Esophagus muscularis mucosa (tissue), 4 donors: ENCODE measurements around the gene LAMTOR1. TPM values are rescaled to one million over a fixed set of nuclear protein-coding genes. Genes with fewer than 3 reads are reported as not detected.

Experiments used
- DNase-seq: peaks from one replicate; pipeline ENCODE4 v3.0.0-alpha.2; 2017; ENCODE audit errors: extremely low spot score
- H3K27ac ChIP-seq, 4 donors: fragments of 200-600 bp; sonication (generic); replicated peaks in 1 of 4; 1 replicate in 3 of 4; 2 replicates in 1 of 4; pipeline ENCODE4 v1.5.1; 2016 to 2019; ENCODE audit warnings: mild to moderate bottlenecking in 1 of 4
- H3K27me3 ChIP-seq, 4 donors: fragments of 200-600 bp; sonication (generic); one replicate each; pipeline versions ENCODE4 v1.5.1 to v1.6.0; 2016 to 2019
- H3K36me3 ChIP-seq, 4 donors: fragments of 200-600 bp; sonication (generic); one replicate each; pipeline ENCODE4 v1.5.1; 2016 to 2019
- H3K4me1 ChIP-seq, 4 donors: fragments of 200-600 bp; sonication (generic); one replicate each; pipeline ENCODE4 v1.5.1; 2016 to 2019
- H3K4me3 ChIP-seq, 4 donors: fragments of 200-600 bp; sonication (generic); 1 replicate in 2 of 4; 2 replicates in 2 of 4; pipeline ENCODE4 v1.5.1; 2016 to 2019; ENCODE audit warnings: mild to moderate bottlenecking in 4 of 4, moderate library complexity in 1 of 4
- H3K9me3 ChIP-seq, 4 donors: fragments of 200-600 bp; sonication (generic); 1 replicate in 3 of 4; 2 replicates in 1 of 4; pipeline ENCODE4 v1.5.1; 2016 to 2019
- EP300 ChIP-seq: sonication (generic); formaldehyde crosslinking; IDR thresholded peaks from one replicate; pipeline ENCODE4 v1.6.1; 2017; ENCODE audit warnings: antibody characterized with exemption
- POLR2A ChIP-seq: fragments of 450-650 bp; IDR thresholded peaks from one replicate; pipeline ENCODE4 v1.6.1; 2017; ENCODE audit warnings: antibody characterized with exemption, moderate library complexity, mild to moderate bottlenecking, low read depth
- POLR2AphosphoS5 ChIP-seq, 2 donors: sonication (generic); formaldehyde crosslinking; IDR thresholded peaks; one replicate each; pipeline ENCODE4 v1.6.1; 2017; ENCODE audit warnings: antibody characterized with exemption in 2 of 2
- WGBS: methylation state at CpG from one replicate; pipeline ENCODE4 v1.1.5; 2018; 5-methylcytosine and 5-hydroxymethylcytosine counted together
- intact Hi-C: fragments of 100-400 bp; cut with DNase I; formaldehyde crosslinking; loops from one replicate; pipeline ENCODE4 v1.15.1; 2023
- small RNA-seq, 3 donors: library from RNA; depleted of rRNA; stranded (forward); fragments of <200 nt; gene quantifications; one replicate each; pipeline ENCODE3, GENCODE V24; 2016
- total RNA-seq, 4 donors: library from RNA; depleted of rRNA; stranded (reverse); fragments of >200 nt; gene quantifications; one replicate each; pipeline versions ENCODE4 v1.1.0 to v1.2.1, GENCODE V29; 2016
- TF ChIP-seq, protein P1 (sequence below), 3 experiments: fragments of 200-600 bp in 2 of 3; fragments of 450-650 bp in 1 of 3; sonication (generic) in 2 of 3; IDR thresholded peaks; one replicate each; pipeline ENCODE4 v1.5.1; 2017 to 2019; ENCODE audit warnings: antibody characterized with exemption in 3 of 3, mild to moderate bottlenecking in 2 of 3, moderate library complexity in 1 of 3

The LAMTOR1 gene
- total RNA-seq, 4 donors from 2014 or later, result 86.8 to 103 (median 98.0) TPM

DNA sequence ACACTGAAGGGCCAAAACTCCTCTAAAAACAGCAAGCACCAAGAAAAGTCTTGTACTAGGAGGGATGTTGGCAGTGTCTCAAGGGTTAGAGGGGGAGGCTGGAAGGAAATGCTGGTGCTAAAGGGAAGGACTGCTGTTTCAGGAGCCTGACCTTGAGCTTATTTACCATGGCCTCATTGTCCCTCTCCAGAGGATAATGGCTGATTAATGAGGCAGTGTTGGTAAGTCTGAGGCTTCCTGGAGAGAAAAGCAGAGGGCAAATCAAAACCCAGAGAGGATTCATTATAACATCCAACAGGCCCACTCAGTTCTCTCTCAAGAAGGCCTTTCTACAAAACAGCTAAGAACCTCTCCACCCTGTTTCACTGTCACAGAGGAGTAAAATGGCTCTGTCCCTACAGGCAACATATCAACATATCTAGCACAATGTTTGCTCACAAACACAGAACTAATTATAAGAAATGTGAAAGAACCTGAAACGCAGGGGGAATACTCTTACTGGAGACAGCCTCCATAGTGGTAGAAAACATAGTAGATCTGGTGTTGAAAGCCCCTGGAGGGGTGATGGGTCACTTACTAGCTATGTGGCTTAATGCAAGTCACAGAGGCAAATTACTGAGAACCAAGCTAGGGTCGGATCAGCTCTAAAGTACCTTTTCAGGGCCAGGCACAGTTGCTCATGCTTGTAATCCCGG lies 54.2 kb downstream of the LAMTOR1 start:
- intact Hi-C loops, result no loop called here
- TF ChIP-seq POLR2A (no peak), POLR2AphosphoS5 (IDR thresholded peaks at IDR 0.05) (no peak), EP300 (no peak)
- TF ChIP-seq, protein P1, sequence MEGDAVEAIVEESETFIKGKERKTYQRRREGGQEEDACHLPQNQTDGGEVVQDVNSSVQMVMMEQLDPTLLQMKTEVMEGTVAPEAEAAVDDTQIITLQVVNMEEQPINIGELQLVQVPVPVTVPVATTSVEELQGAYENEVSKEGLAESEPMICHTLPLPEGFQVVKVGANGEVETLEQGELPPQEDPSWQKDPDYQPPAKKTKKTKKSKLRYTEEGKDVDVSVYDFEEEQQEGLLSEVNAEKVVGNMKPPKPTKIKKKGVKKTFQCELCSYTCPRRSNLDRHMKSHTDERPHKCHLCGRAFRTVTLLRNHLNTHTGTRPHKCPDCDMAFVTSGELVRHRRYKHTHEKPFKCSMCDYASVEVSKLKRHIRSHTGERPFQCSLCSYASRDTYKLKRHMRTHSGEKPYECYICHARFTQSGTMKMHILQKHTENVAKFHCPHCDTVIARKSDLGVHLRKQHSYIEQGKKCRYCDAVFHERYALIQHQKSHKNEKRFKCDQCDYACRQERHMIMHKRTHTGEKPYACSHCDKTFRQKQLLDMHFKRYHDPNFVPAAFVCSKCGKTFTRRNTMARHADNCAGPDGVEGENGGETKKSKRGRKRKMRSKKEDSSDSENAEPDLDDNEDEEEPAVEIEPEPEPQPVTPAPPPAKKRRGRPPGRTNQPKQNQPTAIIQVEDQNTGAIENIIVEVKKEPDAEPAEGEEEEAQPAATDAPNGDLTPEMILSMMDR (IDR thresholded peaks at IDR 0.05), result no peak
- WGBS, result 89% methylated on average over 3 of the region's 3 CpGs

More for the DNA sequence above, 54.2 kb downstream of the LAMTOR1 start:
- Histone ChIP-seq H3K9me3 (no peaks in the 10 kb centered on the region), H3K4me1 (peaks cover 5 to 34% (median 22%) of the 10 kb centered on the region in 4 donors), H3K27ac (peak overlapping the region; percentile 22 to 55 (median 38)), H3K36me3 (peaks cover 0 to 6% (median 0%) of the 10 kb centered on the region in 4 donors), H3K27me3 (no peaks in the 10 kb centered on the region), H3K4me3 (no peak overlapping the region)
- DNase-seq, result no peak

Small RNA genes lying within 50 kb of the gene (small RNA-seq; reads per million reads assigned to genes)
- gene MIR3165 (0 reads per million in 3 donors), gene RNU6-72P (0 reads per million in 3 donors)

Other genes starting within 250 kb of the LAMTOR1 start
- gene DEFB131B, start 224.8 kb downstream of the LAMTOR1 start, total RNA-seq, result not detected
- 10 to 100 TPM in 1 of 4 donors, 1 to 10 TPM in 3; 5.6 to 10.4 (median 8.8) TPM for gene XNDC1N, start 174.7 kb downstream of the LAMTOR1 start, total RNA-seq
- 10 to 100 TPM; 13.7 to 25.9 (median 18.6) TPM for gene RNF121, start 174.3 kb downstream of the LAMTOR1 start, total RNA-seq
- gene IL18BP, start 104.4 kb downstream of the LAMTOR1 start, total RNA-seq, result 1 to 10 TPM; 2.7 to 9.4 (median 5.9) TPM
- gene NUMA1, start 22.8 kb downstream of the LAMTOR1 start, total RNA-seq, result 100 to 1,000 TPM; 214 to 328 (median 272) TPM
- gene LRRC51, start 22.4 kb downstream of the LAMTOR1 start, total RNA-seq, result 10 to 100 TPM in 1 of 4 donors, 1 to 10 TPM in 3; 9.1 to 10.0 (median 9.2) TPM
- gene TOMT, start 2.6 kb upstream of the LAMTOR1 start, total RNA-seq, result not detected
- gene ANAPC15, start 9.4 kb upstream of the LAMTOR1 start, total RNA-seq, result 10 to 100 TPM; 43.5 to 58.1 (median 48.1) TPM
- gene FOLR3, start 32.4 kb upstream of the LAMTOR1 start, total RNA-seq, result under 1 TPM in 2 of 4 donors, not detected in 2; 0.50 to 0.83 TPM
- 1 to 10 TPM in 1 of 4 donors, under 1 TPM in 1, not detected in 2; 0.40 to 1.0 TPM for gene FOLR1, start 88.8 kb upstream of the LAMTOR1 start, total RNA-seq
- gene FOLR2, start 113.5 kb upstream of the LAMTOR1 start, total RNA-seq, result 10 to 100 TPM; 26.6 to 78.7 (median 33.1) TPM
- 100 to 1,000 TPM in 2 of 4 donors, 10 to 100 TPM in 2; 61.6 to 158 (median 100) TPM for gene INPPL1, start 121.5 kb upstream of the LAMTOR1 start, total RNA-seq
- 1 to 10 TPM; 1.2 to 1.3 (median 1.3) TPM for gene PHOX2A, start 140.9 kb upstream of the LAMTOR1 start, total RNA-seq